Measurements from ENCODE around the gene STK38.

Gene STK38

GRCh38 chr6:36563237-36563927, 16.1 kb upstream of the STK38 start:
- Histone ChIP-seq H3K9me3 (ENCODE audit: control insufficient read depth, low read length) (no peaks in the 10 kb centered on the region), H3K27me3 (replicated peaks; ENCODE audit: control insufficient read depth, insufficient read depth, low read length) (no peaks in the 10 kb centered on the region), H3K4me3 (ENCODE audit: low read length) (no peak overlapping the region), H3K9ac (ENCODE audit: low read length) (no peak overlapping the region), H3K36me3 (ENCODE audit: control insufficient read depth, insufficient read depth, low read length, severe bottlenecking) (no peaks in the 10 kb centered on the region), H3K4me1 (ENCODE audit: control insufficient read depth, insufficient read depth, low read length) (peaks cover 18% of the 10 kb centered on the region)
- no peak for DNase-seq (ENCODE audit: low read depth)

DNA sequence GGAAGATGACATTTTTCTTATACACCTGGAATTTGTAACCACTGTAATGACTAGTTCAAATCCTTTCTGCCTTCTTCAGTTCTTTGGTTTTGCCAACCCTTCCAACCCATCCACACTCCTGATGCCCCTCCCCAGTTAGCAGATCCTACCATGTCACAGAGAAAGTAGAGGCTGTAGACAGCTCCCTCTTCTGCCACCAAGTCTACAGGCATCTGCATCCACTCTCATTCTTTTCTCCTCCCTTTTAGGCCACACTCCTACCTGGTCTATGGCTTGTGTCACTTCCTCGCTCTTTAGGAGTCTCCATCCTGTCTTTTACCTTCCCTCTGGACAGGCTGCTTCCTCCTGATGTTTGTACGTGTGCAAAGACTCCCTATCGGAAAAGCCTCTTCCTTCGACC, 13.5 kb upstream of the STK38 start:
- H3K4me1 ChIP-seq (ENCODE audit: control insufficient read depth, insufficient read depth, low read length): peaks cover 31% of the 10 kb centered on the region
- no peak for DNase-seq (ENCODE audit: low read depth)
- H3K9me3 ChIP-seq (ENCODE audit: control insufficient read depth, low read length): no peaks in the 10 kb centered on the region
- no peak overlapping the region for H3K4me3 ChIP-seq (ENCODE audit: low read length)
- no peaks in the 10 kb centered on the region for H3K27me3 ChIP-seq (replicated peaks; ENCODE audit: control insufficient read depth, insufficient read depth, low read length)
- H3K36me3 ChIP-seq (ENCODE audit: control insufficient read depth, insufficient read depth, low read length, severe bottlenecking): no peaks in the 10 kb centered on the region
- no peak overlapping the region for H3K9ac ChIP-seq (ENCODE audit: low read length)

GRCh38 chr6:36559011-36559793, 11.9 kb upstream of the STK38 start:
- no peaks in the 10 kb centered on the region for H3K36me3 ChIP-seq (ENCODE audit: control insufficient read depth, insufficient read depth, low read length, severe bottlenecking)
- no peak for DNase-seq (ENCODE audit: low read depth)
- H3K9ac ChIP-seq (ENCODE audit: low read length): peak overlapping the region; percentile 36
- H3K4me3 ChIP-seq (ENCODE audit: low read length): peak overlapping the region; percentile 57
- H3K27me3 ChIP-seq (replicated peaks; ENCODE audit: control insufficient read depth, insufficient read depth, low read length): no peaks in the 10 kb centered on the region
- H3K4me1 ChIP-seq (ENCODE audit: control insufficient read depth, insufficient read depth, low read length): peaks cover 41% of the 10 kb centered on the region
- H3K9me3 ChIP-seq (ENCODE audit: control insufficient read depth, low read length): no peaks in the 10 kb centered on the region

DNA sequence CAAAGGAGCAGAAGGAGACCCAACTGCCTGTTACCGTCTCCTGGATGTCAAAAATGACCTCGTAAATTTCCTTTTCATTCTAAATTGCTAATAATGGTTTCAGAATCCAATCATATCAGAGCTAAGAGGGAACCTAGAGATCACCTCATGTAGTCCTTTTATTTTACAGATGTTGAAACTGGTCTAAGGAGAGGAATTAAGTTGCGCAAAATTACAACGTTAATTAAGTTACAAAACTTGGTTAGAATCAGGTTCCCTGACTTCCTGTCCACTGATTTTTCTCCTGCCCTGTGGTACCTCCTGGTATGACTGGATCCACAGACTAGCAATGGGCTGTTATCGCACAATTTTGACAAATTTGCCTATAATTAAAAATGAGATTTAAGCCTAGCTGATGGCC, 9.0 kb upstream of the STK38 start:
- Histone ChIP-seq H3K4me1 (ENCODE audit: control insufficient read depth, insufficient read depth, low read length) (peaks cover 31% of the 10 kb centered on the region), H3K9ac (ENCODE audit: low read length) (no peak overlapping the region), H3K36me3 (ENCODE audit: control insufficient read depth, insufficient read depth, low read length, severe bottlenecking) (no peaks in the 10 kb centered on the region), H3K4me3 (ENCODE audit: low read length) (no peak overlapping the region), H3K9me3 (ENCODE audit: control insufficient read depth, low read length) (no peaks in the 10 kb centered on the region), H3K27me3 (replicated peaks; ENCODE audit: control insufficient read depth, insufficient read depth, low read length) (no peaks in the 10 kb centered on the region)
- DNase-seq (ENCODE audit: low read depth): no peak

GRCh38 chr6:36555750-36556252, 8.5 kb upstream of the STK38 start:
- Histone ChIP-seq H3K9me3 (ENCODE audit: control insufficient read depth, low read length) (no peaks in the 10 kb centered on the region), H3K27me3 (replicated peaks; ENCODE audit: control insufficient read depth, insufficient read depth, low read length) (no peaks in the 10 kb centered on the region), H3K4me1 (ENCODE audit: control insufficient read depth, insufficient read depth, low read length) (peaks cover 31% of the 10 kb centered on the region), H3K4me3 (ENCODE audit: low read length) (no peak overlapping the region), H3K9ac (ENCODE audit: low read length) (no peak overlapping the region), H3K36me3 (ENCODE audit: control insufficient read depth, insufficient read depth, low read length, severe bottlenecking) (no peaks in the 10 kb centered on the region)
- DNase-seq (ENCODE audit: low read depth): no peak

DNA sequence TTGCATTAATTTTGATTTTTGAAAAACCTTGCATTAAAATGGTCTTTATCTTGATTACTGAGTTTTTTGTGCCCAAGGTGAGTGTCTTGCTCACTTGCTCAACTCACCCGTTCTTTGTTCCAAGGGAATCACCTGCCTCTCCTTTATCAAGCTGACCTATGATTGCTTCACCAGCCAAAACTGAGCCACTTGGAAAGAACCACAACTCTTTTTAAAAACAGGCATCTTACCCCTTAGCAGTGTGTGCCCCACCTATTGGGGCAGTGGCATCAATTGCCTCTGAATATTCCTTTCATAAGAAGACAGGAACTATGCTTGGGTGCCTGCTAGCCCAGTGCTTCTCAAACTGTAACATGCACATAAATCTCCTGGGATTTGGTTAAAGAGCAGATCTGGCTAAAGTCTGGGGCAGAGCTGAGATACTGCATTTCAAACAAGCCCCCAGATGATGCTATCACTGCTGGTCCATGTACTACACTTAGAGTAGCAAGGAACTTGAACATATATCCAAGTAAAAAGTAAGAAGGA, 3.3 kb upstream of the STK38 start:
- H3K9me3 ChIP-seq (ENCODE audit: control insufficient read depth, low read length): no peaks in the 10 kb centered on the region
- H3K9ac ChIP-seq (ENCODE audit: low read length): no peak overlapping the region
- H3K27me3 ChIP-seq (replicated peaks; ENCODE audit: control insufficient read depth, insufficient read depth, low read length): no peaks in the 10 kb centered on the region
- H3K4me3 ChIP-seq (ENCODE audit: low read length): no peak overlapping the region
- peaks cover 16% of the 10 kb centered on the region for H3K4me1 ChIP-seq (ENCODE audit: control insufficient read depth, insufficient read depth, low read length)
- no peak for DNase-seq (ENCODE audit: low read depth)
- no peaks in the 10 kb centered on the region for H3K36me3 ChIP-seq (ENCODE audit: control insufficient read depth, insufficient read depth, low read length, severe bottlenecking)

GRCh38 chr6:36548401-36548743, 1.1 kb upstream of the STK38 start:
- H3K9ac ChIP-seq (ENCODE audit: low read length): no peak overlapping the region
- no peaks in the 10 kb centered on the region for H3K9me3 ChIP-seq (ENCODE audit: control insufficient read depth, low read length)
- no peak overlapping the region for H3K4me3 ChIP-seq (ENCODE audit: low read length)
- DNase-seq (ENCODE audit: low read depth): no peak
- H3K4me1 ChIP-seq (ENCODE audit: control insufficient read depth, insufficient read depth, low read length): peaks cover 29% of the 10 kb centered on the region
- no peaks in the 10 kb centered on the region for H3K36me3 ChIP-seq (ENCODE audit: control insufficient read depth, insufficient read depth, low read length, severe bottlenecking)
- H3K27me3 ChIP-seq (replicated peaks; ENCODE audit: control insufficient read depth, insufficient read depth, low read length): no peaks in the 10 kb centered on the region

- Histone ChIP-seq H3K9me3 (ENCODE audit: control insufficient read depth, low read length) (no peaks in the 10 kb centered on the region), H3K4me1 (ENCODE audit: control insufficient read depth, insufficient read depth, low read length) (peaks cover 31% of the 10 kb centered on the region), H3K27me3 (replicated peaks; ENCODE audit: control insufficient read depth, insufficient read depth, low read length) (no peaks in the 10 kb centered on the region), H3K36me3 (ENCODE audit: control insufficient read depth, insufficient read depth, low read length, severe bottlenecking) (no peaks in the 10 kb centered on the region), H3K9ac (ENCODE audit: low read length) (peak overlapping the region; percentile 99), H3K4me3 (ENCODE audit: low read length) (peak overlapping the region; percentile 99)
- DNase-seq (ENCODE audit: low read depth): no peak
These were observed 544 bp upstream of the STK38 start for GRCh38 chr6:36547646-36548400.

GRCh38 chr6:36546308-36546919, 865 bp downstream of the STK38 start:
- H3K36me3 ChIP-seq (ENCODE audit: control insufficient read depth, insufficient read depth, low read length, severe bottlenecking): peaks cover 2% of the 10 kb centered on the region
- peak overlapping the region; percentile 99 for H3K9ac ChIP-seq (ENCODE audit: low read length)
- H3K4me3 ChIP-seq (ENCODE audit: low read length): peak overlapping the region; percentile 99
- peak; percentile 63 for DNase-seq (ENCODE audit: low read depth)
- peaks cover 37% of the 10 kb centered on the region for H3K4me1 ChIP-seq (ENCODE audit: control insufficient read depth, insufficient read depth, low read length)
- no peaks in the 10 kb centered on the region for H3K27me3 ChIP-seq (replicated peaks; ENCODE audit: control insufficient read depth, insufficient read depth, low read length)
- no peaks in the 10 kb centered on the region for H3K9me3 ChIP-seq (ENCODE audit: control insufficient read depth, low read length)

- Histone ChIP-seq H3K27me3 (replicated peaks; ENCODE audit: control insufficient read depth, insufficient read depth, low read length) (no peaks in the 10 kb centered on the region), H3K9ac (ENCODE audit: low read length) (peak overlapping the region; percentile 99), H3K4me3 (ENCODE audit: low read length) (peak overlapping the region; percentile 99), H3K4me1 (ENCODE audit: control insufficient read depth, insufficient read depth, low read length) (peaks cover 40% of the 10 kb centered on the region), H3K9me3 (ENCODE audit: control insufficient read depth, low read length) (no peaks in the 10 kb centered on the region), H3K36me3 (ENCODE audit: control insufficient read depth, insufficient read depth, low read length, severe bottlenecking) (peaks cover 8% of the 10 kb centered on the region)
- no peak for DNase-seq (ENCODE audit: low read depth)
These were observed 1.4 kb downstream of the STK38 start for GRCh38 chr6:36545767-36546307.

Data from adipocyte (in vitro differentiated cells).